Endothelial cell of umbilical vein (primary cell): ENCODE data around the gene FAM53A. TPM values are rescaled to one million over a fixed set of nuclear protein-coding genes. Genes with fewer than 3 reads are reported as not detected.

Experiments used
- BruUV-seq: library from RNA; stranded (reverse); fragments of 400-500 nt; replicated peaks from 2 replicates; lab custom pipeline; 2021; lab: Mats Ljungman, UMichigan
- CTCF ChIA-PET: fragments of 300-600, 350-600 bp; sonication (Branson Sonifier 250); formaldehyde crosslinking; loops from one replicate; lab custom pipeline; 2021; ENCODE audit warnings: antibody characterized with exemption, inconsistent platforms; lab: Charles Lee
- POLR2A ChIA-PET: fragments of 300-600, 350-600 bp; sonication (Branson Sonifier 250); formaldehyde crosslinking; loops from one replicate; lab custom pipeline; 2021; ENCODE audit warnings: antibody characterized with exemption, inconsistent platforms; lab: Charles Lee
- DNase-seq: peaks from one replicate; pipeline ENCODE4 v3.0.0-alpha.2; 2011; ENCODE audit warnings: low read depth, low spot score
- FAIRE-seq: peaks from 2 replicates; lab custom pipeline; 2011; peaks lifted over from hg19 to GRCh38; lab: Jason Lieb, UNC
- H2AFZ ChIP-seq: 2 replicates; pipeline ENCODE4 v1.6.0; 2012; ENCODE audit warnings: low read depth, low read length, control low read depth, inconsistent platforms
- H3K27ac ChIP-seq: 2 replicates; pipeline ENCODE4 v1.5.1; 2011; ENCODE audit warnings: low read depth, mild to moderate bottlenecking, control low read depth, low read length, moderate library complexity; ENCODE audit not compliant: insufficient read depth
- H3K27me3 ChIP-seq, 2 experiments: 2 replicates each; pipeline versions ENCODE4 v1.6.0 to v1.6.1; 2011; ENCODE audit warnings: low read length in 2 of 2, mixed read lengths in 1 of 2; ENCODE audit not compliant: control insufficient read depth in 2 of 2, insufficient read depth in 2 of 2
- H3K36me3 ChIP-seq, 2 experiments: 2 replicates in 1 of 2; 3 replicates in 1 of 2; pipeline ENCODE4 v1.5.1; 2011; ENCODE audit warnings: low read length in 2 of 2, mild to moderate bottlenecking in 1 of 2, moderate library complexity in 1 of 2; ENCODE audit not compliant: control insufficient read depth in 2 of 2, insufficient read depth in 2 of 2; ENCODE audit errors: extremely low read depth in 1 of 2
- H3K4me1 ChIP-seq: 3 replicates; pipeline ENCODE4 v1.5.1; 2011; ENCODE audit warnings: mild to moderate bottlenecking, low read length; ENCODE audit not compliant: control insufficient read depth, insufficient read depth; ENCODE audit errors: extremely low read depth
- H3K4me2 ChIP-seq: 2 replicates; pipeline ENCODE4 v1.6.1; 2011; ENCODE audit warnings: low read length, control low read depth, mixed read lengths; ENCODE audit not compliant: insufficient read depth
- H3K4me3 ChIP-seq, 3 experiments: fragments of 200-600 bp in 1 of 3; sonication (generic), shearing (Covaris generic) in 1 of 3; replicated peaks in 1 of 3; 2 replicates each; pipeline ENCODE4 v1.5.1; 2011 to 2016; ENCODE audit warnings: control low read depth in 3 of 3, low read length in 3 of 3, mild to moderate bottlenecking in 2 of 3, inconsistent platforms in 1 of 3, low read depth in 1 of 3, moderate library complexity in 1 of 3; ENCODE audit not compliant: insufficient read depth in 1 of 3
- H3K79me2 ChIP-seq: 2 replicates; pipeline ENCODE4 v1.6.0; 2012; ENCODE audit warnings: low read length, inconsistent platforms; ENCODE audit not compliant: control insufficient read depth, insufficient read depth
- H3K9ac ChIP-seq: replicated peaks from 2 replicates; pipeline ENCODE3; 2011; ENCODE audit warnings: low read length, control low read depth; ENCODE audit not compliant: insufficient read depth; ENCODE audit errors: extremely low read depth
- H3K9me1 ChIP-seq: replicated peaks from 3 replicates; pipeline ENCODE4 v1.6.0; 2011; ENCODE audit warnings: mild to moderate bottlenecking, low read length; ENCODE audit not compliant: control insufficient read depth, insufficient read depth; ENCODE audit errors: extremely low read depth
- H3K9me3 ChIP-seq: replicated peaks from 2 replicates; pipeline ENCODE4 v1.5.1; 2012; ENCODE audit warnings: low read length, inconsistent platforms; ENCODE audit not compliant: control insufficient read depth, insufficient read depth
- H4K20me1 ChIP-seq: replicated peaks from 2 replicates; pipeline ENCODE3; 2011; ENCODE audit warnings: mild to moderate bottlenecking, low read length; ENCODE audit not compliant: control insufficient read depth, insufficient read depth; ENCODE audit errors: extremely low read depth
- CTCF ChIP-seq, 2 donors: IDR thresholded peaks; 1 replicate in 1 of 2; 2 replicates in 1 of 2; pipeline ENCODE4 v1.5.1; 2011; ENCODE audit warnings: low read length in 2 of 2, mild to moderate bottlenecking in 2 of 2, moderate library complexity in 2 of 2, control low read depth in 1 of 2, inconsistent platforms in 1 of 2, low read depth in 1 of 2; ENCODE audit not compliant: insufficient read depth in 1 of 2; ENCODE audit errors: extremely low read depth in 1 of 2
- EZH2 ChIP-seq: IDR thresholded peaks from 2 replicates; pipeline ENCODE4 v1.6.1; 2012; ENCODE audit warnings: borderline replicate concordance, low read depth, mild to moderate bottlenecking, moderate library complexity, low read length, inconsistent platforms; ENCODE audit not compliant: severe bottlenecking
- FOS ChIP-seq: IDR thresholded peaks from 2 replicates; pipeline ENCODE4 v1.6.1; 2011; ENCODE audit warnings: mild to moderate bottlenecking, low read length, moderate library complexity, borderline replicate concordance; ENCODE audit not compliant: insufficient read depth
- GATA2 ChIP-seq: IDR thresholded peaks from 2 replicates; pipeline ENCODE4 v1.7.0; 2011; ENCODE audit warnings: low read depth, mild to moderate bottlenecking, moderate library complexity, mixed read lengths, low read length; ENCODE audit not compliant: insufficient read length, insufficient read depth
- JUN ChIP-seq: IDR thresholded peaks from 2 replicates; pipeline ENCODE4 v1.6.1; 2011; ENCODE audit warnings: borderline replicate concordance, low read depth; ENCODE audit not compliant: insufficient read length, insufficient read depth
- MAX ChIP-seq: IDR thresholded peaks from 2 replicates; pipeline ENCODE4 v1.6.1; 2011; ENCODE audit not compliant: insufficient read depth, insufficient read length
- MYC ChIP-seq: IDR thresholded peaks from one replicate; pipeline ENCODE4 v1.6.1; 2011; ENCODE audit warnings: mild to moderate bottlenecking, low read depth, low read length
- POLR2A ChIP-seq: IDR thresholded peaks from 2 replicates; pipeline ENCODE4 v1.6.1; 2012; ENCODE audit warnings: low read depth, mild to moderate bottlenecking, control low read depth, low read length
- POLR2AphosphoS5 ChIP-seq: IDR thresholded peaks from 2 replicates; pipeline ENCODE4 v1.6.1; 2012; ENCODE audit warnings: low read depth, mild to moderate bottlenecking, control low read depth, low read length, moderate library complexity; ENCODE audit not compliant: insufficient read depth
- dilution Hi-C: fragments of 300-500 bp; cut with MboI; formaldehyde crosslinking; loops from one replicate; pipeline ENCODE4 v1.15.0; 2019; ENCODE audit warnings: low sequenced_read_pairs; ENCODE audit not compliant: extremely low pct_ligation_motif_present
- intact Hi-C: fragments of 100-400 bp; cut with micrococcal nuclease; formaldehyde crosslinking; loops from one replicate; pipeline ENCODE4 v1.10.0; 2022
- polyA plus RNA-seq, 4 experiments: library from polyadenylated mRNA; depleted of rRNA in 3 of 4; stranded (reverse) in 3 of 4; unstranded in 1 of 4; fragments of >200 nt; gene quantifications; 2 replicates each; pipeline versions ENCODE4 v1.2.1 to v1.2.3, GENCODE V29; 2011 to 2012; ENCODE audit warnings: missing spikeins in 1 of 4
- total RNA-seq: library from RNA; stranded (reverse); gene quantifications from 2 replicates; pipeline ENCODE4 v1.2.3, GENCODE V29; 2021

Gene FAM53A
- total and polyA plus RNA-seq, 2 donors (not counting 3 experiments of a cell fraction or from before 2014, with no cell fraction given), result 1.3 to 1.7 TPM

- H3K79me2 ChIP-seq, result no peaks in the 10 kb centered on the region
- H3K27ac ChIP-seq, result no peak overlapping the region
- no peak overlapping the region for H3K4me3 ChIP-seq
- no peaks in the 10 kb centered on the region for H3K9me1 ChIP-seq
- ChIA-PET CTCF (no interaction called here), POLR2A (no interaction called here)
- H3K36me3 ChIP-seq, result no peaks in the 10 kb centered on the region
- dilution Hi-C loops, result no loop called here
- FAIRE-seq, result no peak
- no peaks in the 10 kb centered on the region for H3K9me3 ChIP-seq
- no TSS peak for BruUV-seq
- H3K4me2 ChIP-seq, result no peak overlapping the region
- no peak overlapping the region for H3K9ac ChIP-seq
- no peak overlapping the region for H2AFZ ChIP-seq
- no peaks in the 10 kb centered on the region for H4K20me1 ChIP-seq
- H3K27me3 ChIP-seq, result no peaks in the 10 kb centered on the region
- TF ChIP-seq FOS (no peak), MYC (no peak), CTCF (IDR thresholded peaks at IDR 0.05; ENCODE audit: extremely low read depth in 1 of 2, insufficient read depth in 1 of 2, low read depth in 1 of 2, low read length in 2 of 2) (no peak), POLR2AphosphoS5 (no peak), GATA2 (no peak), MAX (no peak), EZH2 (no peak), POLR2A (no peak), JUN (no peak)
- DNase-seq, result no peak
- intact Hi-C loops, result no loop called here
- no peaks in the 10 kb centered on the region for H3K4me1 ChIP-seq
Observed at GRCh38 chr4:1611501-1611870, 72.6 kb downstream of the FAM53A start.
